Measurements from ENCODE around the gene AKAP8. TPM values are rescaled to one million over a fixed set of nuclear protein-coding genes. Genes with fewer than 3 reads are reported as not detected.
"Not testable (repeated sequence)": the region's sequence is repeated elsewhere in the genome, so short reads cannot be mapped to it uniquely, and the experiment has no call there.

Gene AKAP8
- total RNA-seq, 2 experiments from 2014 or later = 22.2 to 52.3 TPM

GRCh38 chr19:15353908-15354307, 25.7 kb downstream of the AKAP8 start:
- intact Hi-C loops (cut with micrococcal nuclease; ENCODE audit: unreplicated experiment) = no loop called here
- H3K79me2 ChIP-seq (ENCODE audit: insufficient read depth, low read depth, low read length) = no peaks in the 10 kb centered on the region
- CTCF ChIA-PET (ENCODE audit: unreplicated experiment) = no interaction called here
- H3K4me2 ChIP-seq (ENCODE audit: low read length) = no peak overlapping the region
- peaks cover 70% of the 10 kb centered on the region for H3K36me3 ChIP-seq (ENCODE audit: insufficient read depth, low read length)
- DNase-seq (ENCODE audit: low spot score) = no peak
- H2AFZ ChIP-seq (ENCODE audit: low read length) = no peak overlapping the region
- TF ChIP-seq EZH2phosphoT487 (IDR thresholded peaks at IDR 0.05; ENCODE audit: borderline replicate concordance, low read depth, low read length) = no peak
- no peak for TF ChIP-seq CTCF (conservative IDR thresholded peaks at IDR 0.05; ENCODE audit: low read length)
- BruUV-seq (replicated peaks) = no TSS peak
- H3K4me3 ChIP-seq (ENCODE audit: low read depth, low read length, poor library complexity, severe bottlenecking) = no peak overlapping the region
- POLR2A ChIA-PET = no interaction called here
- H3K9me2 ChIP-seq (ENCODE audit: insufficient read depth, low read length) = no peaks in the 10 kb centered on the region
- H3K4me1 ChIP-seq (ENCODE audit: insufficient read depth, low read length, poor library complexity, severe bottlenecking) = no peaks in the 10 kb centered on the region
- H3K27ac ChIP-seq (ENCODE audit: low read depth, low read length, poor library complexity, severe bottlenecking) = no peak overlapping the region
- H4K20me1 ChIP-seq (ENCODE audit: insufficient read depth, low read length) = no peaks in the 10 kb centered on the region
- H3K9me3 ChIP-seq (ENCODE audit: low read length) = no peaks in the 10 kb centered on the region

GRCh38 chr19:15352535-15352934, 27.1 kb downstream of the AKAP8 start:
- POLR2A ChIA-PET; H3K27ac ChIP-seq (ENCODE audit: low read depth, low read length, poor library complexity, severe bottlenecking); H4K20me1 ChIP-seq (ENCODE audit: insufficient read depth, low read length); CTCF ChIA-PET (ENCODE audit: unreplicated experiment); H3K4me1 ChIP-seq (ENCODE audit: insufficient read depth, low read length, poor library complexity, severe bottlenecking); intact Hi-C loops (cut with micrococcal nuclease; ENCODE audit: unreplicated experiment); H2AFZ ChIP-seq (ENCODE audit: low read length); H3K79me2 ChIP-seq (ENCODE audit: insufficient read depth, low read depth, low read length); BruUV-seq (replicated peaks); H3K4me3 ChIP-seq (ENCODE audit: low read depth, low read length, poor library complexity, severe bottlenecking); H3K9me3 ChIP-seq (ENCODE audit: low read length); H3K4me2 ChIP-seq (ENCODE audit: low read length); H3K9me2 ChIP-seq (ENCODE audit: insufficient read depth, low read length); DNase-seq (ENCODE audit: low spot score): not testable (repeated sequence)
- H3K36me3 ChIP-seq (ENCODE audit: insufficient read depth, low read length) = peaks cover 56% of the 10 kb centered on the region

DNA sequence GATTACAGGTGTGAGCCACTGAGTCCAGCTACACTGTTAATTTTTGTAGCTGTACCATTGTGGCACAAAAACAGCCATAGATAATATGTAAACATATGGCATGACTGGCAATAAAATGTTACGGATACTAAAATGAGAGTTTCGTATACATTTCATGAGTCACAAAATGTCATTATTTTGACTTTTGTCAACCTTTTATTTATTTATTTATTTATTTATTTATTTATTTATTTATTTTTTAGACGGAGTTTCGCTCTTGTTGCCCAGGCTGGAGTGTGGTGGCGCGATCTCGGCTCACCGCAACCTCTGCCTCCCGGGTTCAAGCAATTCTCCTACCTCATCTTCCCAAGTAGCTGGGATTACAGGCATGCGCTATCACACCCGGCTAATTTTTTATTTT, 38.3 kb downstream of the AKAP8 start:
- H3K4me2 ChIP-seq (ENCODE audit: low read length); H3K27ac ChIP-seq (ENCODE audit: low read depth, low read length, poor library complexity, severe bottlenecking); H3K4me1 ChIP-seq (ENCODE audit: insufficient read depth, low read length, poor library complexity, severe bottlenecking); H2AFZ ChIP-seq (ENCODE audit: low read length); DNase-seq (ENCODE audit: low spot score); H3K9me3 ChIP-seq (ENCODE audit: low read length); intact Hi-C loops (cut with micrococcal nuclease; ENCODE audit: unreplicated experiment); BruUV-seq (replicated peaks); H3K4me3 ChIP-seq (ENCODE audit: low read depth, low read length, poor library complexity, severe bottlenecking); H3K79me2 ChIP-seq (ENCODE audit: insufficient read depth, low read depth, low read length); POLR2A ChIA-PET; CTCF ChIA-PET (ENCODE audit: unreplicated experiment); H4K20me1 ChIP-seq (ENCODE audit: insufficient read depth, low read length); H3K9me2 ChIP-seq (ENCODE audit: insufficient read depth, low read length): not testable (repeated sequence)
- H3K36me3 ChIP-seq (ENCODE audit: insufficient read depth, low read length) = peaks cover 21% of the 10 kb centered on the region

- H3K36me3 ChIP-seq (ENCODE audit: insufficient read depth, low read length) = peaks cover 21% of the 10 kb centered on the region
- H3K4me1 ChIP-seq (ENCODE audit: insufficient read depth, low read length, poor library complexity, severe bottlenecking) = no peaks in the 10 kb centered on the region
- ChIA-PET CTCF (ENCODE audit: unreplicated experiment) (no interaction called here), POLR2A (interaction anchor here (0.6 kb wide), 1 partner anchor 723 kb away, joined by 4 read pairs; no protein-coding TSS in a partner anchor)
- no TSS peak for BruUV-seq (replicated peaks)
- no peak overlapping the region for H3K4me3 ChIP-seq (ENCODE audit: low read depth, low read length, poor library complexity, severe bottlenecking)
- no peaks in the 10 kb centered on the region for H4K20me1 ChIP-seq (ENCODE audit: insufficient read depth, low read length)
- no peak for TF ChIP-seq EZH2phosphoT487 (IDR thresholded peaks at IDR 0.05; ENCODE audit: borderline replicate concordance, low read depth, low read length)
- TF ChIP-seq CTCF (conservative IDR thresholded peaks at IDR 0.05; ENCODE audit: low read length) = no peak
- H3K27ac ChIP-seq (ENCODE audit: low read depth, low read length, poor library complexity, severe bottlenecking) = no peak overlapping the region
- no peak for DNase-seq (ENCODE audit: low spot score)
- peaks cover 1% of the 10 kb centered on the region; the same call in 1 of the 2 replicates for H3K79me2 ChIP-seq (ENCODE audit: insufficient read depth, low read depth, low read length)
- H3K9me2 ChIP-seq (ENCODE audit: insufficient read depth, low read length) = no peaks in the 10 kb centered on the region
- intact Hi-C loops (cut with micrococcal nuclease; ENCODE audit: unreplicated experiment) = no loop called here
- no peak overlapping the region for H2AFZ ChIP-seq (ENCODE audit: low read length)
- H3K9me3 ChIP-seq (ENCODE audit: low read length) = no peaks in the 10 kb centered on the region
- no peak overlapping the region for H3K4me2 ChIP-seq (ENCODE audit: low read length)
Measured at GRCh38 chr19:15340086-15340485, 39.5 kb downstream of the AKAP8 start.

All from OCI-LY7 (cell line).